BJ (cell line): ENCODE data around the gene MRPS6. TPM values are rescaled to one million over a fixed set of nuclear protein-coding genes. Genes with fewer than 3 reads are reported as not detected.

Source experiments
- polyA plus RNA-seq: library from polyadenylated mRNA; depleted of rRNA; stranded (reverse); fragments of >200 nt; gene quantifications from 2 replicates; pipeline ENCODE4 v1.2.3, GENCODE V29; 2011; rRNA removed

Gene MRPS6
- polyA plus RNA-seq, 1 experiment, result 13.8 TPM

Other genes starting within 250 kb of the MRPS6 start
- gene ATP5PO, start 157.8 kb upstream of the MRPS6 start, polyA plus RNA-seq, result 177 and 262 TPM in 2 replicates
- 1.9 and 4.5 TPM in 2 replicates for gene SLC5A3, start within 50 bp of the MRPS6 start, polyA plus RNA-seq